Brain pericyte (primary cell): Measurements from ENCODE around the gene PIRT.

Source experiments
- DNase-seq: peaks from one replicate; pipeline ENCODE4 v3.0.0-alpha.2; 2012; ENCODE audit warnings: low read depth, low spot score

PIRT gene

DNA sequence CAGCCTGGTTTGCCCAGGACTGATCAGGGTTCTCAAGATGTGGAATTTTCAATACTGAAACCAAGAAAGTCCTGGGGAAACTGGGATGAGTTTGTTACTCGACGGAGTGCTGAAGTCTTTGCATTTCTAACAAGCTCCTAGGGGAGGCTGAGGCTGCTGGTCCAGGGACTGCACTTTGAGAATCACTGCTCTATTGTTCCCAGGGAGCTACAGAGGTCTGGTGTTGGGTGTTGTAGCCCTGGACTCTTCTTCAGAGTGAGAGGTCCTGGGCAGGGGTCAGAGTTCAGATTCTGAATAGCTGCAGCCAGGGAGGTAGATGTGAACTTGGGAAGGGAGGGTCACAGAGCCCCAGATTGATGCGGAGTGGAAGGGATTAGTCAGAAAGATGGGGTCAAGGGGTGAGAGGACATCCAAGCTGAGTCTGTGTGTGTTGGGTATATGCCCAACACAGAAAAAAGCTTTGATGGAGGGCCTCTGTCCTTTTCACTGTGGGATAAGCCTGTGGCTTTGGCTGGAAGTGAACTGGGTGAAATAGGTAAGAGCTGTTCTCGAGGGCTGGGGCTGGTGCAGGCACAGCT, 48.1 kb downstream of the PIRT start:
- DNase-seq = no peak

DNA sequence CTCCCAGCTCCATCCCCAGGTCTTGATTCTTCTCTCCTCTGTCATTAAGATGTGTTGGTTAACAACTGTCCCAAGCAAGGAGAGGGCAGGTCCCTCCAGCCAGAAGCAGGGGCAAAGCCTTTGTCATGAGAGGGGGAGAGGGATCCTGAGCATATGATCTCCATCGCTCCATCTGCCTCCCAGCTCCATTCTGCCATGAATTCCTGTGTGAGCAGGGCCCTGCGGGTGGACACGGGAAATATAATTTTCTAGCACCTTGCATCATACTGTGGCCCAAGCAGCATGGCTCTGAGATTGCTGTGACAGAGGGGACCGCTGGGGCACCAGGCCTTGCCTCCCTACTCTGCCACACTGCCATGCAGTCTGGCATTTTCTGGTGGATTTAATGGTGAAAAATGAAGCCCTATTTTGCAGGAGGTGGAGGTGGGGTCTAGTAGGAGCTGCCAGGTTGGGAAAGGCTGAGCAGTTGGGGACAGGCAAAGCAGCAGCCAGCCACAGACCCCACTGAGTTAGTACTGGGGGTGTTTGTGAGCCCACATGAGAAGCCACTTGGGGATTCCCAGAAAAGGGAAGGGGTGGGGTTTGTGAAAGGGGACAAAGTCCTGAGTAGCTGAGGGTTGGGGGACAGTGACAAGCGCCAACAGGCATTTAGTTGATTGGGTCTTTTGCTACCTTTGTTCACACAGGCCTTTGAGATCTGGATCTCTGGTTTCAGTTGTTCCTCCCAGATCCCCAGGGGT, 50.4 kb downstream of the PIRT start:
- no peak for DNase-seq

DNA sequence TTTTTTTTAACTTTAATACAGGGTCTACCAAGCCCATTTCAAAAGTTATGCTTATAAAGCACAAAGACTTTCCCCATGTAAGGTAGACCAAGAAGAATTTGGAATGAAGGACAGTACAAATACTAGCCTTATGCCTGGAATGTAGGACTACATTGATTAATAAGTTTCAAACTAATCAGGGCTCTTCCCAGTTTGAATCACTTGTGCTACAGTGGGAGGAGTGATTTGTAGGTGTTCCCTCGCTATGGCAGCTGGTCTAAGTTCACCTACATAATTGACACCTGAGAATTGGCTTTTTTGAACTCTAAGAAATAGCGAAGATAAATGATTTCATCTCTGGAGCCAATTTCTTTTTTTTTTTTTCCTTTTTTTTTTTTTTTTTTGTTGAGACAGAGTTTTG, 52.6 kb downstream of the PIRT start:
- no peak for DNase-seq

DNA sequence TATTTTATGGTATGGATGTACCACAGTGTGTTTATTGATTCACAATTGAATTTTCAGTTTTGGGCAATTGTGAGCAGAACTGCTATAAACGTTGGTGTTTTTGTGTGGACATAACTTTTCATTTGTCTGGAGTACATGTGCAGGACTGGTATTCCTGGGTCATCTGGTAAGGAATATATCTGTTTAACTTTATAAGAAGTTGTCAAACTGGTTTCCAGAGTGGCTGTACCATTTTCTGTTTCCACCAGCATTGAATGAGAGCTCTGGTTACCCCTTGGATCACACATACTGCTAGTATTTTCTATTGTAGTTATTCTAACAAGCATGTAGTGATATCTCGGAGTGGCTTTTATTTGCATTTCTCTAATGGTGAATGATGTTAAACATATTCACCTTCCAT, 58.3 kb downstream of the PIRT start:
- no peak for DNase-seq

DNA sequence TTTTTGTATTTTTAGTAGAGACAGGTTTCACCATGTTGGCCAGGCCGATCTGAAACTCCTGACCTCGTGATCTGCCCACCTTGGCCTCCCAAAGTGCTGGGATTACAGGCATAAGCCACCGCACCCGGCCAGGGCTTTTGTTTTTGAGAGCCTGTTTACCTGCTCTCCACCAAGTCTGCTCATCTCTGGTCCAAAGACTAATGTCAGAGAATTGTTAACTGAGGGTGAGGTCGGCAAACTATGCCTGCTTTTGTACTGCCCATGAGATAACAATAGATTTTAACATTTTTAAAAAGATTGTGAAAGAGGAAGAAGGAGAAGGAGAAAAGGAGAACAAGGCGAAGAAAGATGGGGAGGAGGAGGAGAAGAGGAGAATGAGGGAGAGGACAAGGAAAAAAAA, 60.0 kb downstream of the PIRT start:
- DNase-seq = no peak

DNA sequence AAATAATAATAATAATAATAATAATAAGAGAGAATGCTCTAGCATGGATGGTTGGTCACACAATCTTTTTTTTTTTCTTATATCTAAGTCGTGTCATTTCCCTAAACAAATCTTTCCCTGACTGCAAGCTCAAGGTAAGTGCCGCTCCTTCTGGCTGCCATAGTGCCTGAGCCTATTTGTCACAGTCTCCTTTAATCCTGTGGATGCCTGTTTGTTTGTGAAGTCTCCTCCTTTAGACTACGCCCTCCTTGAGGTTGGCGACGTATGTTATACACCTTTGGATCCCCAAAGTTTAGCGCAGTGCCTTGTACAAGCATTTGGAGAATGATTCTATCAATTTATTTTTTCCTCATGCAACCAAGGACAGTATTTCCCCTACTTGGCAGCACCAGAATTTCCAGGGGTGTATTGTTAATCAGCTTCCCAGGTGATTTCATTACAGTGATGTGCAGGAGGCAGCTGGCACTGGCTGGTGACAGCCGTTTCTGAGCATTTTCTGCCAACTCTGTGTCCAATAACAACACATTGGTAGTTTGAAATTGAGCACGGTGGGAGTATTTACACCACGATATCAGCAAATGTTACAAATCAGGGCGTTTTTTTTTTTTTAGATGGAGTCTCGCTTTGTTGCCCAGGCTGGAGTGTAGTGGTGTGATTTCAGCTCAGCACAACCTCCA, 60.6 kb downstream of the PIRT start:
- DNase-seq = no peak

DNA sequence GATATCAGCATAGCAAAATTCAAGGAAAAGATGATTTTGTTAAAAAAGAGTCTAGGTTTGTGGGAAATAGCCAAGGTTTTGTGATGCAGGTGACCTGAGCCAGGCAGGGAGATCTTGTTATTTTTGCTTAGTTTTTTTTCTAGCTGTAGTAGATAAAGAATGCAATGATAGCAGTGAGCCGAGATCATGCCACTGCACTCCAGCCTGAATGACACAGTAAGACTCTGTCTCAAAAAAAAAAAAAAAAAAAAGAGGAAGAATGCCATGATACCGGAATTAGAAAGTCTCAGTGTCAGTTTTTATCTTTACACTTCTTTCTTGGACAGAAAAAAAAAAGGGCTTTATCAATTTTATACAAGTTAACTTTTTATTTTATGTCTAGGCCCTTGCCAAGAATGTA, 61.5 kb downstream of the PIRT start:
- no peak for DNase-seq

DNA sequence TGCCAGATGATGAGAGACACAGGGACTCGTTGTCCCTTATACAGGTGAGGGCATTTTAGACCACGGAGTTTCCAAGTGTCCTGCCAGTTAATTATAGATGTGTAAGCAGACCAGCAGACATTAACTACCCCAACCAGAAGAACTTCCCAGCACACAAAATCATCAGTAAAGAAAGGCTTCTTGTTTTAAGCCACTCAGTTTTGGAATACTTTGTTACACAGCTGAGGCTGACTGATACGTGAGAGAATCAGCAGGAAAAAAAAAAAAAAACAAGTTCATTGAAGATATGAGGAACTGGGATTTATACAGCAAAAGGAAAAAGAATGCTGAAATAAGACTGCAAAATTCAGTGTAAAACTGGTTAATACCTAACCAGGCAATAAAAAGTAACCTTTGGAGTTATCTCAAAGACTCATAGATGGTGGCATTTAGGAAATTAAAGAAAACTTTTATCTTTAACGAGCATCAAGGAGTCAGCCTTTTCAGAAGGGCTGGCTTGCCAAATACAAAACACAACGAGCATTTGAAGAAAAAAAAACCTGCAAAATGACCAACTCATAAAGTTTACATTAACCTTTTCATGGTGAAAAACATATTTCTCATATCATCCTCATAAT, 62.0 kb downstream of the PIRT start:
- no peak for DNase-seq

DNA sequence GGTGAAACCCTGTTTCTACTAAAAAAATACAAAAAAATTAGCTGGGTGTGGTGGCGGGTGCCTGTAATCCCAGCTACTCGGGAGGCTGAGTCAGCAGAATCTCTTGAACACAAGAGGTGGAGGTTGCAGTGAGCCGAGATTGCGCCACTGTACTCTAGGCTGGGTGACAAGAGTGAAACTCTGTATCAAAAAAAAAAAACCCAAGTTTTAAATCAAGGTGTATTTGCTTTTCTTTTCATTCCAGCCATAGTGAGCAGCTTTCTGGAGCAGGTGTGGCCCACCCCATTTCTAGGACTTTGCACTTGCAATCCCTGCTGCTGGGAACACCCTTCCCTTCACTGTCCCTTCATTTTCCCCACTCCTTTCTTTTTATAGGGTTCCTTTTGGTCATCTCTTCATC, 62.8 kb downstream of the PIRT start:
- DNase-seq = no peak

DNA sequence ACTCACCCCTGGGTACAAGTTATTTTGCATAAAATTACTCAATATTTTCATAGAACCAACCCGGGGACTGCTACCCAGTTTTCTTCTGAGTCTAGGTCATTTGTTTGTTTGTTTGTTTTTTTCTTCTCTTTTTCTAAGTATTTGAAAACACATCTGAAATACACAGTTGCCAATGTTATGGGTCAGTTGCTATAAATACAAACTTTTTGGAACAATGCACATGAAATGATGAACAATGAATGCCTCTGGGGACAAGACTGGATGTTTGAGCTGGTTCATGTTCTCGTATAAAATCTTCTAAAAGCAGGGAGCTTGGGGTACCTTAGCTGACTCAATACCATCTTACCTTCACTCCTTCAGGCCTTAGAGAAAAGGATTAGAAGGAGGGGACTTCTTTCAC, 64.5 kb downstream of the PIRT start:
- no peak for DNase-seq
